Astrocyte (in vitro differentiated cells and primary cell): ENCODE results near the gene BEST1. TPM values are rescaled to one million over a fixed set of nuclear protein-coding genes. Genes with fewer than 3 reads are reported as not detected.

Source experiments
- DNase-seq: peaks from one replicate; pipeline ENCODE4 v3.0.0-alpha.2; 2010; ENCODE audit warnings: low read depth
- FAIRE-seq: peaks from 2 replicates; lab custom pipeline; 2011; peaks lifted over from hg19 to GRCh38; lab: Jason Lieb, UNC
- H2AFZ ChIP-seq: 2 replicates; pipeline ENCODE4 v1.6.0; 2012; ENCODE audit warnings: low read depth, low read length, inconsistent platforms
- H3K27ac ChIP-seq: 2 replicates; pipeline ENCODE4 v1.5.1; 2011; ENCODE audit warnings: low read depth, low read length, inconsistent platforms
- H3K27me3 ChIP-seq: 2 replicates; pipeline ENCODE4 v1.6.0; 2011; ENCODE audit warnings: low read length, inconsistent platforms; ENCODE audit not compliant: insufficient read depth
- H3K36me3 ChIP-seq: 2 replicates; pipeline ENCODE4 v1.5.1; 2011; ENCODE audit warnings: low read length, inconsistent platforms; ENCODE audit not compliant: insufficient read depth
- H3K4me1 ChIP-seq: 2 replicates; pipeline ENCODE4 v1.5.1; 2011; ENCODE audit warnings: low read length, inconsistent platforms; ENCODE audit not compliant: insufficient read depth
- H3K4me2 ChIP-seq: 2 replicates; pipeline ENCODE4 v1.6.0; 2012; ENCODE audit warnings: low read length, inconsistent platforms
- H3K4me3 ChIP-seq: 2 replicates; pipeline ENCODE4 v1.5.1; 2011; ENCODE audit warnings: low read depth, mild to moderate bottlenecking, low read length, inconsistent platforms; ENCODE audit not compliant: insufficient read depth
- H3K79me2 ChIP-seq: 2 replicates; pipeline ENCODE4 v1.6.0; 2012; ENCODE audit warnings: mild to moderate bottlenecking, low read length, inconsistent platforms; ENCODE audit not compliant: insufficient read depth
- H3K9ac ChIP-seq: 2 replicates; pipeline ENCODE4 v1.6.0; 2012; ENCODE audit warnings: mild to moderate bottlenecking, low read length, inconsistent platforms
- H3K9me3 ChIP-seq: 2 replicates; pipeline ENCODE4 v1.5.1; 2012; ENCODE audit warnings: low read depth, mild to moderate bottlenecking, low read length, inconsistent platforms; ENCODE audit not compliant: insufficient read depth
- H4K20me1 ChIP-seq: 2 replicates; pipeline ENCODE4 v1.6.0; 2012; ENCODE audit warnings: low read length, inconsistent platforms; ENCODE audit not compliant: insufficient read depth
- H3K27ac Mint-ChIP-seq: one replicate; pipeline ENCODE4 v1.8.0; 2021; ENCODE audit warnings: mild to moderate bottlenecking, mixed read lengths; ENCODE audit not compliant: unreplicated experiment
- H3K27me3 Mint-ChIP-seq: one replicate; pipeline ENCODE4 v1.8.0; 2021; ENCODE audit warnings: low read depth, mixed read lengths; ENCODE audit not compliant: unreplicated experiment
- H3K36me3 Mint-ChIP-seq: one replicate; pipeline ENCODE4 v1.8.0; 2021; ENCODE audit warnings: low read depth, mixed read lengths; ENCODE audit not compliant: unreplicated experiment
- H3K4me1 Mint-ChIP-seq: one replicate; pipeline ENCODE4 v1.8.0; 2021; ENCODE audit warnings: low read depth, mixed read lengths; ENCODE audit not compliant: unreplicated experiment
- H3K4me3 Mint-ChIP-seq: one replicate; pipeline ENCODE4 v1.8.0; 2021; ENCODE audit warnings: mild to moderate bottlenecking, moderate library complexity, mixed read lengths; ENCODE audit not compliant: unreplicated experiment
- H3K9me3 Mint-ChIP-seq: one replicate; pipeline ENCODE4 v1.8.0; 2021; ENCODE audit warnings: mild to moderate bottlenecking, mixed read lengths; ENCODE audit not compliant: unreplicated experiment
- CTCF ChIP-seq: IDR thresholded peaks from 2 replicates; pipeline ENCODE4 v1.5.1; 2011; ENCODE audit warnings: low read depth, mild to moderate bottlenecking, inconsistent platforms, low read length, moderate library complexity; ENCODE audit not compliant: insufficient read depth
- EZH2 ChIP-seq: IDR thresholded peaks from 2 replicates; pipeline ENCODE4 v1.6.1; 2012; ENCODE audit warnings: mild to moderate bottlenecking, low read length, inconsistent platforms; ENCODE audit not compliant: insufficient read depth
- total RNA-seq: library from RNA; stranded (reverse); gene quantifications from 2 replicates; pipeline ENCODE4 v1.2.1, GENCODE V29; 2021

BEST1 gene
- total RNA-seq, 1 donor from 2014 or later = 0.66 TPM

- no peak overlapping the region for H3K27ac Mint-ChIP-seq
- no peaks in the 10 kb centered on the region for H3K9me3 Mint-ChIP-seq
- no peak overlapping the region for H2AFZ ChIP-seq
- H3K27ac ChIP-seq = no peak overlapping the region
- no peak for TF ChIP-seq EZH2
- TF ChIP-seq CTCF = no peak
- no peak overlapping the region for H3K9ac ChIP-seq
- FAIRE-seq (no peak), DNase-seq (no peak)
- peak overlapping the region; percentile 82 for H3K4me3 Mint-ChIP-seq
- no peak overlapping the region for H3K4me3 ChIP-seq
- H3K27me3 ChIP-seq = peaks cover 27% of the 10 kb centered on the region
- H3K4me1 Mint-ChIP-seq = peaks cover 13% of the 10 kb centered on the region
- peaks cover 43% of the 10 kb centered on the region for H3K27me3 Mint-ChIP-seq
- no peaks in the 10 kb centered on the region for H3K36me3 ChIP-seq
- no peaks in the 10 kb centered on the region for H4K20me1 ChIP-seq
- no peaks in the 10 kb centered on the region for H3K79me2 ChIP-seq
- H3K36me3 Mint-ChIP-seq = no peaks in the 10 kb centered on the region
- H3K4me2 ChIP-seq = no peak overlapping the region
- H3K4me1 ChIP-seq = peaks cover 16% of the 10 kb centered on the region
- H3K9me3 ChIP-seq = no peaks in the 10 kb centered on the region
Measured at GRCh38 chr11:61918938-61919704, 31.0 kb upstream of the BEST1 start.

GRCh38 chr11:61919705-61920631 lies 30.2 kb upstream of the BEST1 start:
- Histone ChIP-seq H2AFZ (no peak overlapping the region), H3K79me2 (no peaks in the 10 kb centered on the region), H3K9me3 (no peaks in the 10 kb centered on the region), H3K9ac (no peak overlapping the region), H4K20me1 (no peaks in the 10 kb centered on the region), H3K4me2 (no peak overlapping the region), H3K27me3 (peaks cover 27% of the 10 kb centered on the region), H3K36me3 (no peaks in the 10 kb centered on the region), H3K27ac (no peak overlapping the region), H3K4me3 (no peak overlapping the region), H3K4me1 (peaks cover 16% of the 10 kb centered on the region)
- Mint-ChIP-seq H3K4me3 (no peak overlapping the region), H3K4me1 (peaks cover 13% of the 10 kb centered on the region), H3K9me3 (no peaks in the 10 kb centered on the region), H3K27me3 (peaks cover 40% of the 10 kb centered on the region), H3K36me3 (no peaks in the 10 kb centered on the region), H3K27ac (no peak overlapping the region)
- FAIRE-seq (no peak), DNase-seq (no peak)
- no peak for TF ChIP-seq EZH2
- no peak for TF ChIP-seq CTCF
